ENCODE results near the gene TSG101.

Gene TSG101

GRCh38 chr11:18449251-18449650, 77.5 kb downstream of the TSG101 start:
- DNase-seq, result no peak
- Histone ChIP-seq H3K4me2 (ENCODE audit: low read length, poor library complexity, severe bottlenecking) (no peak overlapping the region), H2BK15ac (ENCODE audit: low read depth, poor library complexity, severe bottlenecking) (no peak overlapping the region), H4K91ac (ENCODE audit: low read length) (no peak overlapping the region), H3K14ac (ENCODE audit: low read length in 2 of 2) (no peak overlapping the region), H2BK12ac (ENCODE audit: low read length in 2 of 2) (no peak overlapping the region), H3K23ac (ENCODE audit: low read length in 2 of 2) (no peak overlapping the region), H3K79me1 (replicated peaks; ENCODE audit: low read length, poor library complexity, severe bottlenecking) (no peaks in the 10 kb centered on the region), H3K18ac (ENCODE audit: low read depth in 1 of 2, low read length in 2 of 2) (no peak overlapping the region), H3K36me3 (ENCODE audit: control insufficient read depth in 1 of 2, insufficient read depth in 2 of 2, low read depth in 1 of 2, low read length in 2 of 2) (no peaks in the 10 kb centered on the region), H3K27ac (ENCODE audit: low read length, poor library complexity, severe bottlenecking) (no peak overlapping the region), H2AFZ (ENCODE audit: low read depth, low read length) (no peak overlapping the region), H3K4ac (ENCODE audit: low read depth in 1 of 2, low read length in 2 of 2) (no peak overlapping the region), H2BK5ac (ENCODE audit: low read depth, low read length, poor library complexity, severe bottlenecking) (no peak overlapping the region), H3K9ac (ENCODE audit: low read length) (no peak overlapping the region), H3K4me3 (ENCODE audit: insufficient read depth in 1 of 2, low read depth in 1 of 2, low read length in 2 of 2) (no peak overlapping the region), H4K8ac (ENCODE audit: low read length) (no peak overlapping the region), H3K27me3 (ENCODE audit: control insufficient read depth in 1 of 2, insufficient read depth in 1 of 2, low read length in 2 of 2) (no peaks in the 10 kb centered on the region), H2BK120ac (ENCODE audit: low read depth, low read length) (no peak overlapping the region), H3K9me3 (ENCODE audit: control insufficient read depth, low read length) (no peaks in the 10 kb centered on the region), H2AK5ac (ENCODE audit: low read length, severe bottlenecking) (no peak overlapping the region), H3K4me1 (ENCODE audit: control insufficient read depth, insufficient read depth, low read depth, low read length) (peaks cover 1% of the 10 kb centered on the region)
- 96% methylated on average over 2 of the region's 3 CpGs for WGBS

- H3K79me1 ChIP-seq (replicated peaks; ENCODE audit: low read length, poor library complexity, severe bottlenecking), result no peaks in the 10 kb centered on the region
- H3K4me2 ChIP-seq (ENCODE audit: low read length, poor library complexity, severe bottlenecking), result no peak overlapping the region
- H2BK5ac ChIP-seq (ENCODE audit: low read depth, low read length, poor library complexity, severe bottlenecking), result no peak overlapping the region
- H3K27me3 ChIP-seq (ENCODE audit: control insufficient read depth in 1 of 2, insufficient read depth in 1 of 2, low read length in 2 of 2), result no peaks in the 10 kb centered on the region
- no peak overlapping the region for H3K27ac ChIP-seq (ENCODE audit: low read length, poor library complexity, severe bottlenecking)
- no peak overlapping the region for H4K91ac ChIP-seq (ENCODE audit: low read length)
- no peaks in the 10 kb centered on the region for H3K9me3 ChIP-seq (ENCODE audit: control insufficient read depth, low read length)
- H2BK12ac ChIP-seq (ENCODE audit: low read length in 2 of 2), result no peak overlapping the region
- H3K18ac ChIP-seq (ENCODE audit: low read depth in 1 of 2, low read length in 2 of 2), result no peak overlapping the region
- DNase-seq, result no peak
- no peak overlapping the region for H3K14ac ChIP-seq (ENCODE audit: low read length in 2 of 2)
- no peak overlapping the region for H3K23ac ChIP-seq (ENCODE audit: low read length in 2 of 2)
- H4K8ac ChIP-seq (ENCODE audit: low read length), result no peak overlapping the region
- no peaks in the 10 kb centered on the region for H3K36me3 ChIP-seq (ENCODE audit: control insufficient read depth in 1 of 2, insufficient read depth in 2 of 2, low read depth in 1 of 2, low read length in 2 of 2)
- no peak overlapping the region for H3K9ac ChIP-seq (ENCODE audit: low read length)
- no peak overlapping the region for H2BK15ac ChIP-seq (ENCODE audit: low read depth, poor library complexity, severe bottlenecking)
- H2AK5ac ChIP-seq (ENCODE audit: low read length, severe bottlenecking), result no peak overlapping the region
- H3K4me1 ChIP-seq (ENCODE audit: control insufficient read depth, insufficient read depth, low read depth, low read length), result no peaks in the 10 kb centered on the region
- no peak overlapping the region for H2BK120ac ChIP-seq (ENCODE audit: low read depth, low read length)
- no peak overlapping the region for H3K4ac ChIP-seq (ENCODE audit: low read depth in 1 of 2, low read length in 2 of 2)
- no peak overlapping the region for H3K4me3 ChIP-seq (ENCODE audit: insufficient read depth in 1 of 2, low read depth in 1 of 2, low read length in 2 of 2)
- H2AFZ ChIP-seq (ENCODE audit: low read depth, low read length), result no peak overlapping the region
- no CpG with 5 or more reads among the region's 2 CpGs for WGBS
Observed at GRCh38 chr11:18438691-18439090, 88.1 kb downstream of the TSG101 start.

All from mesenchymal stem cell (in vitro differentiated cells and primary cell).